ENCODE measurements around the gene USH2A.
A peak's percentile ranks its signal among the peaks of the same experiment; 100 is the strongest.

Gene USH2A

GRCh38 chr1:215581896-215582295, 841.4 kb downstream of the USH2A start (continued):
- TF ChIP-seq ZNF513 (tag by site-specific recombination; IDR thresholded peaks at IDR 0.05) (no peak), ZNF449 (tag by site-specific recombination; IDR thresholded peaks at IDR 0.05) (no peak), ZNF629 (tag by site-specific recombination; IDR thresholded peaks at IDR 0.05) (peak; percentile 69), REPIN1 (tag by site-specific recombination; IDR thresholded peaks at IDR 0.05; ENCODE audit: low read depth) (no peak), ZNF302 (tag by site-specific recombination; IDR thresholded peaks at IDR 0.05; ENCODE audit: low read depth) (0 out of 2 replicates have a peak, but pooled peaks have one; percentile 68), FEZF1 (tag by site-specific recombination; IDR thresholded peaks at IDR 0.05) (peak; percentile 99), ZNF19 (tag by site-specific recombination; IDR thresholded peaks at IDR 0.05; ENCODE audit: low read depth) (0 out of 2 replicates have a peak, but pooled peaks have one; percentile 77), BCL6B (tag by site-specific recombination; IDR thresholded peaks at IDR 0.05) (no peak; the same call in 1 of the 2 replicates), AEBP2 (tag by site-specific recombination; IDR thresholded peaks at IDR 0.05; ENCODE audit: borderline replicate concordance) (peak; percentile 74; the same call in 1 of the 2 replicates), RBAK (tag by site-specific recombination; IDR thresholded peaks at IDR 0.05) (no peak), ZNF140 (tag by site-specific recombination; IDR thresholded peaks at IDR 0.05) (no peak), SP3 (tag by site-specific recombination; IDR thresholded peaks at IDR 0.05) (no peak), ZNF777 (tag by site-specific recombination; IDR thresholded peaks at IDR 0.05; ENCODE audit: borderline replicate concordance) (no peak), INSM2 (tag by site-specific recombination; IDR thresholded peaks at IDR 0.05) (peak; percentile 93), ZNF692 (tag by site-specific recombination; IDR thresholded peaks at IDR 0.05) (no peak), ZNF596 (tag by site-specific recombination; IDR thresholded peaks at IDR 0.05) (peak; percentile 48), KLF9 (tag by site-specific recombination; IDR thresholded peaks at IDR 0.05; ENCODE audit: low read depth) (no peak), GLI4 (tag by site-specific recombination; IDR thresholded peaks at IDR 0.05) (no peak), ZSCAN30 (tag by site-specific recombination; IDR thresholded peaks at IDR 0.05) (peak; percentile 89; the same call in 1 of the 2 replicates), ZNF248 (tag by site-specific recombination; IDR thresholded peaks at IDR 0.05) (no peak), ZNF274 (IDR thresholded peaks at IDR 0.05; ENCODE audit: low read length) (no peak), ZNF274 (tag by site-specific recombination; IDR thresholded peaks at IDR 0.05; ENCODE audit: borderline replicate concordance) (no peak), ZNF514 (tag by site-specific recombination; IDR thresholded peaks at IDR 0.05) (no peak), TRIM28 (IDR thresholded peaks at IDR 0.05; ENCODE audit: borderline replicate concordance, low read length) (peak; percentile 72), ZFP41 (tag by site-specific recombination; IDR thresholded peaks at IDR 0.05; ENCODE audit: borderline replicate concordance) (no peak), ZNF791 (tag by site-specific recombination; IDR thresholded peaks at IDR 0.05) (no peak), ZNF146 (tag by site-specific recombination; IDR thresholded peaks at IDR 0.05) (peak; percentile 84), ZNF561 (tag by site-specific recombination; IDR thresholded peaks at IDR 0.05; ENCODE audit: borderline replicate concordance) (peak; percentile 86), BCL11B (tag by site-specific recombination; IDR thresholded peaks at IDR 0.05; ENCODE audit: low read depth) (peak; percentile 98), ZNF362 (tag by site-specific recombination; IDR thresholded peaks at IDR 0.05) (no peak)

Measured in HEK293 (cell line).